ENCODE data around the gene GTF2IRD1. TPM values are rescaled to one million over a fixed set of nuclear protein-coding genes. Genes with fewer than 3 reads are reported as not detected.

The GTF2IRD1 gene
- total RNA-seq, 4 donors from 2014 or later, result 2.8 to 27.1 (median 17.1) TPM

GRCh38 chr7:74623135-74623534 lies 169.4 kb downstream of the GTF2IRD1 start:
- H3K9me3 ChIP-seq, result no peaks in the 10 kb centered on the region
- no peak overlapping the region for H3K27ac ChIP-seq
- DNase-seq, result no peak
- no peaks in the 10 kb centered on the region for H3K27me3 ChIP-seq
- H3K4me1 ChIP-seq, result peaks cover 0 to 6% (median 0%) of the 10 kb centered on the region in 4 donors
- H3K4me3 ChIP-seq, result no peak overlapping the region
- no peak for TF ChIP-seq CTCF (IDR thresholded peaks at IDR 0.05)
- no peak for TF ChIP-seq POLR2A (IDR thresholded peaks at IDR 0.05)
- no peaks in the 10 kb centered on the region for H3K36me3 ChIP-seq

DNA sequence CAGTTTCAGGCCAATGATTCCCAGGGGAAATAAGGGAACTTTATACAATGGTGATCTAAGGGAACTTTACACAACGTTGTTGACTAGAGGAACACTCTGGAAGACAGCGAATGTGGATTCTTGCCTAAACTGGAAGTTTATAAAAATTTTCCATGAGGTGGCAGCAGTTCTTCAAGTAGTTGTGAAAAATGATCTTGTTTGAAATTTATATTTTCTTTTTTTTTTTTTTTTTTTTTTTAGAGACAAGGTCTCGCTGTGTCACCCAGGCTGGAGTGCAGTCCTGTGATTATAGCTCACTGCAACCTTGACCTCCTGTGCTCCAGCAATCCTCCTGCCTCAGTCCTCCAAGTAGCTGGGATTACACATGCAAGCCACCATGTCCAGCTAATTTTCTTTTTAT lies 171.7 kb downstream of the GTF2IRD1 start:
- H3K27me3 ChIP-seq, result no peaks in the 10 kb centered on the region
- no peaks in the 10 kb centered on the region for H3K36me3 ChIP-seq
- H3K27ac ChIP-seq, result no peak overlapping the region
- H3K9me3 ChIP-seq, result no peaks in the 10 kb centered on the region
- no peak overlapping the region for H3K4me3 ChIP-seq
- TF ChIP-seq CTCF (IDR thresholded peaks at IDR 0.05) (peak in 2 of 6 experiments; percentile 9 to 13), POLR2A (IDR thresholded peaks at IDR 0.05) (no peak)
- DNase-seq, result no peak
- H3K4me1 ChIP-seq, result peaks cover 0 to 11% (median 0%) of the 10 kb centered on the region in 4 donors

- Histone ChIP-seq H3K9me3 (no peaks in the 10 kb centered on the region), H3K36me3 (no peaks in the 10 kb centered on the region), H3K4me1 (peaks cover 0 to 11% (median 0%) of the 10 kb centered on the region in 4 donors), H3K27me3 (no peaks in the 10 kb centered on the region), H3K27ac (peak overlapping the region in 1 of 4 donors; percentile 24), H3K4me3 (no peak overlapping the region)
- DNase-seq, result peak in 2 of 3 donors; percentile 65 to 67
- TF ChIP-seq POLR2A (IDR thresholded peaks at IDR 0.05), result no peak
- TF ChIP-seq CTCF (IDR thresholded peaks at IDR 0.05), result no peak
These were observed 174.1 kb downstream of the GTF2IRD1 start for GRCh38 chr7:74627661-74628411.

DNA sequence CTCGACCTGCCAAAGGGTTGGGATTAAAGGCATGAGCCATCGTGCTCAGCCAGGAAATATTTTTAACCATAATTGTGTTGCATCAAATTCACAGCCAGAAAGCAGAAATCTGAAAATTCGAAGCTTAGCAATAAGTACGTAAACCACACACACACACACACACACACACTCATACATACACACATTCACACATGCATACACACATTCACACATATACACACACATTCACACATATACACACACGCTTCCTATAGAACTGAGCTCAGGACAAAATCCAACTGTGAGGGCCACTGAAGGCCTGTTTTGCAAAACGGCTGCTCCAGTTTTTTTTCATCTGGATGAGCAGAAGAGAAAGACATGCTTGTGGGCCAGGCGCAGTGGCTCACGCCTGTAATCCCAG lies 178.8 kb downstream of the GTF2IRD1 start:
- Histone ChIP-seq H3K9me3 (no peaks in the 10 kb centered on the region), H3K27ac (no peak overlapping the region), H3K4me3 (no peak overlapping the region), H3K36me3 (no peaks in the 10 kb centered on the region), H3K4me1 (peaks cover 0 to 32% (median 0%) of the 10 kb centered on the region in 4 donors), H3K27me3 (no peaks in the 10 kb centered on the region)
- TF ChIP-seq CTCF (IDR thresholded peaks at IDR 0.05) (no peak), POLR2A (IDR thresholded peaks at IDR 0.05) (no peak)
- DNase-seq, result no peak

GRCh38 chr7:74633451-74633921 lies 179.8 kb downstream of the GTF2IRD1 start:
- H3K36me3 ChIP-seq, result no peaks in the 10 kb centered on the region
- DNase-seq, result peak in 1 of 3 donors; percentile 66
- TF ChIP-seq POLR2A (IDR thresholded peaks at IDR 0.05), result no peak
- TF ChIP-seq CTCF (IDR thresholded peaks at IDR 0.05), result no peak
- H3K27me3 ChIP-seq, result no peaks in the 10 kb centered on the region
- no peak overlapping the region for H3K4me3 ChIP-seq
- H3K27ac ChIP-seq, result peak overlapping the region in 2 of 4 donors; percentile 57 to 66
- H3K9me3 ChIP-seq, result no peaks in the 10 kb centered on the region
- H3K4me1 ChIP-seq, result peaks cover 0 to 23% (median 0%) of the 10 kb centered on the region in 4 donors

Data from Peyer's patch (tissue), 4 donors.